DND-41 (cell line): ENCODE measurements around the gene APBB2.

Experiments used
- CTCF ChIP-seq: IDR thresholded peaks from 2 replicates; pipeline ENCODE4 v1.5.1; 2012; ENCODE audit warnings: borderline replicate concordance, low read length, moderate library complexity, mild to moderate bottlenecking; ENCODE audit not compliant: poor library complexity, severe bottlenecking; ENCODE audit errors: extremely low read depth
- EZH2 ChIP-seq: IDR thresholded peaks from 3 replicates; pipeline ENCODE4 v1.6.1; 2012; ENCODE audit warnings: borderline replicate concordance, low read depth, mild to moderate bottlenecking, moderate library complexity, low read length, inconsistent platforms; ENCODE audit not compliant: severe bottlenecking

- TF ChIP-seq CTCF, result no peak
- no peak for TF ChIP-seq EZH2
These were observed 355.4 kb downstream of the APBB2 start for GRCh38 chr4:40858962-40859361.
